Non-pigmented ciliary epithelial cell (primary cell): ENCODE measurements around the gene WDFY4.

Experiments used
- DNase-seq: peaks from one replicate; pipeline ENCODE4 v3.0.0-alpha.2; 2010; ENCODE audit warnings: low read depth

Gene WDFY4

DNA sequence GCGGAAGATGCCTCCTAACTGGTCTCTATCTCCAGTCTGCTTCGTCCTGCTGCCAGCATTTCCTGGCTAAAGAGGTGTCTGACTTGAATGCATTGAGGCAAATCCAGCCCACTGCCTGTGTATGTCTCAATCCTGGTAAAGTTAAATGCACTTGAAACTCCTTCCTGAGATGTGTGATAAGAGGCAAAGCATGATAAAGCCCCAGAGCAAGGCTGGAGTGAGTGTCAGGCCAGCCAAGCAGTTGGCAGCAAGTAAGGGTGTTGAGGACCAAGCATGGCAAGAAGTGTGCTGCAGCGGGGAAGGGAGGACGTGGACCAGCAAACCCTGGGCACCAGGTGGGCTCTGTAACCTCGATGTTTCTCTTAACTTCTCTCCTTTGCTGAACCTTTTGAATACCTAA lies 225.9 kb downstream of the WDFY4 start:
- no peak for DNase-seq

GRCh38 chr10:48913674-48914073 lies 229.0 kb downstream of the WDFY4 start:
- DNase-seq, result no peak

- DNase-seq, result no peak
Observed at GRCh38 chr10:48923748-48924147, 239.1 kb downstream of the WDFY4 start.

- DNase-seq, result no peak
Observed at GRCh38 chr10:48924988-48925387, 240.3 kb downstream of the WDFY4 start.

DNA sequence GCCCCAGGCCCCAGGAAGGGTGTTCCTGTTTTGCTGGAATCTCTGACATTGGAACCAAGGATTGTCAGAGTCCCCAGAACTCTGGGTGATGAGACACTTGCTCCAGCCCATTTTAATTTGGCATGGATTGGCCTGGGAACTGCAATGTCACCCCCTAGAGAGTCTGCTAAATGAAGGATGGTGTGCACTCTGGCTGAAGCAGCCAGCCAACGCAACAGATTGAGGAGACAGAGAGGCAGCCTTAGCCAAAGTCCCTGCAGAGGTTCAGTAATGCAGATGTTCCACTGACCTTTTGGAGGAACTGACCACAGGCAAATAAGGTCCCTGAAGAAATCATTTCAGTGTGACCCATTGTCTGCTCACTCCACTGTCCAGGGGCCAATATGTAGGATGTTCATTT lies 241.6 kb downstream of the WDFY4 start:
- DNase-seq, result no peak

DNA sequence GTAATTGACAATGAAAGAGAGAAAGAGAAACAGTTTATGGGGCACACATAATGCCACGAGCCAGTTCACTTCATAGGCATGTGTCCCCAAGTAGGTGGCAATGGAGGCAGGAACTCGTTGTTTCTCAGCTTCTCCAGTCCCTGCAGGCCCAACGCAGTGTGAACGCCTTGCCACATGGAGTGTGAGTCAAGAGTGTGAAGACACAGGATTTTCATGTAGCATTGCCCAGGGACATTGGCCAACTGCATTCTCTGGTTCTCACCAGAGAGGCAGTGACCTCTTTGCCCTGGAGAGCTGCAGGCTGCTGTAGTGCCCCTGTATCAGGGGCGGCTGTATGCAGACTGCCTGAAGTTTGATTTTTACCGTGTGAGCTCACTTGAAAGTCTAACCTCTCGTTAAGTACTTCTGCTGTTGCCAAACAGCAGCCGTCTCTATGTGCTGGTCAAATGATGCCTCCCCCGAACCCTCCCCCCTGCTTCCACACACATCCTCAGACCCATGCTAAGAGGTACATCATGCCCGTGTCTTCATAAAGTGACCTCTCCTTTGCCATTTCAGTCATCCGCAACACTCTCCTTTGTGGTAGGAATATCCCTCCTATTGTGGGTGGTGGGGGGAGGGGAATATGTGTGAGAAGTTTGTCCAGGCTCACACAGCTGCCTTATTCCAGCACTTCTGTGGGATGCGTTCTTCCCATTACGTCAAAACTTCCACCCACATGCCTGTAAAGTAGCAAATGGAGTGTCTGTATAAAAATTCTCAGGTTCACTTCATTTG lies 242.3 kb downstream of the WDFY4 start:
- no peak for DNase-seq

GRCh38 chr10:48929413-48929990 lies 244.8 kb downstream of the WDFY4 start:
- DNase-seq, result no peak

- no peak for DNase-seq
Observed at GRCh38 chr10:48931188-48931587, 246.5 kb downstream of the WDFY4 start.

DNA sequence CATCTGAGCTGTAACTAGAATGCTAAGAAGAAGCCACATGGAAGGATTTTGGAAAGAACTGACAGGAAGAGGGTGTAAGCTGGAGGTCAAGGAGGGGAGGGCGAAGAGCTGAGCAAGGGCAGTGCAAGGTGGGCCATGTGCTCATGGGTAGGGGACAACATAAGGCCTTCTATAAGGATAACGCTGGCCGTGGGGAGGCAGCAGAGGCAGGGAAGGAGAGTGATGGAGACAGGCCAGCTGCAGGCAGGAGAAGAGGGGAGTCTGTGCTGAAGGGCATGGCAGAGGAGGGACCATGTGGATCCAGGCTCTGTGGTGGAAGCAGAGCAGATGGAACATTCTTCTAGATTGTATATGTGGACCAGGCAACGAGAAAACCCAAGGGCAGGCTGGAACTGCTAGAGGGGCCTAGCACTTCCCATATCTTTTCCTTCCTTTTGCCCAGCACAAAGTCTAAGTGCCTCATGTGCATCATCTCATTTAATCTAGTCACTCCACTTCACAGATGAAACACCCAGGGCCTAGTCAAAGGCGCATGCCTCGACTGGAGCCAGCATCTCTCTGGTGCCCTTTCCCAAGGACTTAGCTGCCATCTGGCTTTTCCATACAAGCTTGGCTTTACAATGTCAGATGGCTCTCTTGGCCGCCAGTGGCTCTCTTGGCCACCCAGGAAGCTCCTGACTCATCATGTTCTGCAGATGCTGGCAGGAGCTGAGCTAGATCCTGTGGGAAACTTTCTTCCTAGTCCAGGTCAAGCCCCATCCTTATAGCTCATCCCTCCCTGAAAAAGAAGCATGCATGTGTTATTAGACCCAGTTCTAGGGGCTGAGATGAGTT lies 248.4 kb downstream of the WDFY4 start:
- no peak for DNase-seq

DNA sequence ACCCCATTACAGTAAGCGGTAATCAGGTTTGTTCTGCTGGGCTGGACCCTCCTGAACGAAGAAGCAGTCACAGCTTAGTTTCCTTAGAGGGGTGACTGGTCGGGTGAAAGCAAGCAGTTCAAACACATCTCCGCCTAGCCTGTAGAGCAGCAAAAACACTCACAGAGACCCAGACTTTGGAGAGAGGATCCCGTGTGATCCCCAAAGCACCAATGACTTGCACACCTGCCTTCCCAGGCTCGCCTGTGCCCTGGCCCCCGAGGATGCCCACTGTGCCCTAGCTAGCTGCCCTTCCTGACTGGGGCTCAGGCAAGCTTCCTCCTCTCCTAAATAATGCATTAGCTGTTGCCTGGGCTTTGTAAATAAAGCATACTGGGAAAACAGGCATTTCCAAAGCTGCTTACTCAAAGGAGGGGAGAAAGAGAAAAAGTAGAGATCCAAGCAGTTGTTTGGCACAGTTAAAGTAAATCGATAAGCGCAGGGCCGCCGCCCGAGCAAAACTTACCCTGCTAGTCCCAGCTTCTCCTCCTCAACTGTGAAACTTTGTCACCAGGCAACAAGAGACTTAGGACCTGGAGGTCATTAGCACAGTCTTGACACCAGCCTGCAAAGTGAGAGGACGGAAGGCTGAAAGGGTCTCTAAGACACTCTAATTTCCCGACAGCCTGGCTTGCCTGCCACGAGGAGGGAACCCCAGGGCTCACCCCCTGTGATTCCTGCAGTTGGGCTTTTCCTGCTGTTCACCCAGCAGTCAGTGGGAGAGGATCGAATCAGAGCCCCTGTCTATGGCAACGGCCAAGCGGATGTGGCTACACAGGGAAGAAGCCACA lies 250.2 kb downstream of the WDFY4 start:
- no peak for DNase-seq

GRCh38 chr10:48935577-48935976 lies 250.9 kb downstream of the WDFY4 start:
- DNase-seq, result no peak

GRCh38 chr10:48937796-48938195 lies 253.1 kb downstream of the WDFY4 start:
- DNase-seq, result no peak

DNA sequence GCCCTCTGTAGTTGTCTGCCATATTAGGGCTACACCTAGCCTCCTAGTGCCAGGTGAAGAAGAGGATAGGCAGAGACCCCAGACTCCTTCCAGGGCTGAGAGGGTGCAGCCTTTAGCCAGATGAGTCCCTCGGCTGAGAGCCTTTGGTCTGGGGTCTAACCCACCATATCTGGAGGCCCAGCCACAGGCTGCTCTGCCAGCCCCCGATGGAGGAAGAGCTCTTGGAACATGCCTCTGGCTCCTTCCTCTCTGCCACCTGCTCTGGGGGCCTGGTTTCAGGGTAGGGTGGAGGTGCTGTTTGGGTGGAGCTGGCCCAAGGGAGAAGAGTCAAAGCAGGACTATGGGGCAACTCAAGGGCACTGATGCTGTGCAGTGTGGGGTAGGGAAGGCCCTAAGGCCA lies 253.6 kb downstream of the WDFY4 start:
- no peak for DNase-seq

DNA sequence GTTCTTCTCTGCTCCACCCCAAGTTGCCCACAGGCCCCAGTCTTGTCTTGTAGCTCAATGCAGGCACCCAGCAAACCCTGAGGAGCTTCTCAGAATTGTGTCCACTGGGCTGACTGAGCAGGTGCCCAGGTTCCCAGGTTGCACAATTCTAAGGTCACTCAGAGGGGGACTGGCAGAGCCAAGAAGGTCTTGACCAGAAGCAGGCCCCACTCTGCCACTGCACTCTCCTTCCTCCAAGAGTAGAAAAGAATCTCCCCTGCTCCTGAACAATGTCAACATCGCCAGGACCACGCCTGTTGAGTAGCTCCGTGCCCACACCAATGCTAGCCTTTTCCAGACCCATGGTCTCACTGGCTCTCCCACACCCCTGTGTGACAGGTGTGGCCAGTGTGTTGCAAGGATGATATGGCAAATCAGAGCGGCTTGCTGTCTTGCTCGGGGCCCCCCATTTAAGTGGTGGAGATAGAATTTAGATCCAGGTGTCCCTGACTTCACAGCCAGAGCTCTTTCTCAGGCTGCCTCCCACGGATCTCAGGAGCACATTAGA lies 254.4 kb downstream of the WDFY4 start:
- DNase-seq, result no peak

- DNase-seq, result no peak
Observed at GRCh38 chr10:48939790-48940325, 255.2 kb downstream of the WDFY4 start, which contains the start of gene LRRC18. TSS of gene LRRC18 (minus strand) at chr10:48939840. CDS start at chr10:48914155, 25,685 bp downstream.

DNA sequence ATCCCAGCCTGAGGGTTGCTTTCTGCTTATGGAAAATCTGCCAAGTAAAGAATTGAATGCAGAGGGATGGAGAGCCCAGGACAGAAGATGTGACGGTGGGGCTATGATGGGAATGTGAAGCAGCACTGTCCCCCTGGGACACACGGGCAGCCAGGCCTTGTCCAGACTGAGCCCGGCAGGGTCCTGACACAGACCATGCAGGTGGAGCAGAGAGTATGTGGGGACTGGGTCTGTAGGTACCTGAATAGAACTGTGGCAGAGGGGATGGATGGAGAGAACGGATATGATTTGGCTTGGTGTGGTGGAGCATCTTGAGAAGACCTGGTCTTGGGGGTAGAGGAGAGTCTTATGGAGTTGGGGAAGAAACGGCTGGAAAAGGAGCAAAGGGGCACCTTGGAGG lies 255.7 kb downstream of the WDFY4 start:
- DNase-seq, result no peak

GRCh38 chr10:48940958-48941357 lies 256.3 kb downstream of the WDFY4 start:
- no peak for DNase-seq

DNA sequence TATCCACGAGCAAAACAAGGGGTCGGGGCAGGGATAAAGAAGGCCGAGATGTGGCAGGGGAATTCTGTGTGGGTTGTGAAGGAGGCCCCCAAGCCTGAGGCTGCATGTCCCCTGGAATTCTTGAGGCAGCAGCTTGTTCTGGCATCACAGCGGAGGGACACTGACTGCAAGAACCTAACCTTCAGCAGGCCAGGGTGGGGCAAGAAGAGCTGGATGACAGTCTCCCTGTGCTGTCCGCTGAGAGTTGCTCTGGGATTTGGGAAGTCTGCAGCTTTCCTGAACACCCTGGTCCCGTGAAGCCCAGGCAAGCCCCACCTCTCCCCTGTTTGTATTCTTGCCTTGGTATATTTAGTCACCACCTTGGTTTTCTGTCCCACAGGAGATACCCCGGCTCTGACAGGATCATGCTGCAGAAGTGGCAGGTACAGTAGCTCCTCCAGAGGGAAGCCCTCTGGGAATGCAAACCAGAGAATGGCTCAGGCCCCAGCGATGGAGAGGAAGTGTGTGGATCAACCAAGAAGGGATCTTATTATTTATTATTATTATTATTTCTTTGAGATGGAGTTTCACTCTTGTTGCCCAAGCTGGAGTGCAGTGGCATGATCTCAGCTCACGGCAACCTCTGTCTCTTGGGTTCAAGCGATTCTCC lies 256.9 kb downstream of the WDFY4 start:
- no peak for DNase-seq

GRCh38 chr10:48943096-48943495 lies 258.4 kb downstream of the WDFY4 start:
- no peak for DNase-seq

- DNase-seq, result no peak
Observed at GRCh38 chr10:48944171-48944570, 259.5 kb downstream of the WDFY4 start.
